OCI-LY1 (cell line): ENCODE data around the gene OVAAL.

Source experiments
- EZH2 ChIP-seq: fragments of 200-600 bp; sonication (generic), shearing (Covaris generic); IDR thresholded peaks from 2 replicates; pipeline ENCODE4 v1.8.0; 2017; ENCODE audit warnings: borderline replicate concordance, mixed run types, mild to moderate bottlenecking, antibody characterized with exemption, low read length, moderate library complexity, mixed read lengths
- TF ChIP-seq, protein P1 (sequence below): fragments of 200-600 bp; sonication (generic), shearing (Covaris generic); IDR thresholded peaks from 2 replicates; pipeline ENCODE4 v1.5.1; 2017; ENCODE audit warnings: mild to moderate bottlenecking, antibody characterized with exemption, low read length, moderate library complexity, mixed read lengths

DNA sequence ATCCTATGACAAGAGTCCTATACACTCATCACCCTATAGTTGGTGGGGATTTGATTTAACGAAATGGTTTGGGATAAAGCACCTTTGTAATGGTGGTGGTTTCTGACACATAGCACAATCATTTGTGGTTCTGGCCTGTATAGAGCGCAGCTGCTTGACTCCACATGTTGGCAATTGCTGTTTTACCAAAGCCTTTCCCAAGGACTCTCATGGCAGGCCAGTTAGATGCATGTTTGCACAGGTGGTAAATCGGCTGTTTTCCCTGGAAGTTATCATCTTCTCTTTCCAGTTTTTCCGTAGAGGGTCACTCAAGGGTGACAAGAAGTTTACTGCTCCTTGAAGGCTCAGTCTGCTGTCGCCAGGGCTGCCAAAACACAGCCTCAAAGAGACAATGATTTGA, 56.0 kb downstream of the OVAAL start:
- TF ChIP-seq, protein P1, sequence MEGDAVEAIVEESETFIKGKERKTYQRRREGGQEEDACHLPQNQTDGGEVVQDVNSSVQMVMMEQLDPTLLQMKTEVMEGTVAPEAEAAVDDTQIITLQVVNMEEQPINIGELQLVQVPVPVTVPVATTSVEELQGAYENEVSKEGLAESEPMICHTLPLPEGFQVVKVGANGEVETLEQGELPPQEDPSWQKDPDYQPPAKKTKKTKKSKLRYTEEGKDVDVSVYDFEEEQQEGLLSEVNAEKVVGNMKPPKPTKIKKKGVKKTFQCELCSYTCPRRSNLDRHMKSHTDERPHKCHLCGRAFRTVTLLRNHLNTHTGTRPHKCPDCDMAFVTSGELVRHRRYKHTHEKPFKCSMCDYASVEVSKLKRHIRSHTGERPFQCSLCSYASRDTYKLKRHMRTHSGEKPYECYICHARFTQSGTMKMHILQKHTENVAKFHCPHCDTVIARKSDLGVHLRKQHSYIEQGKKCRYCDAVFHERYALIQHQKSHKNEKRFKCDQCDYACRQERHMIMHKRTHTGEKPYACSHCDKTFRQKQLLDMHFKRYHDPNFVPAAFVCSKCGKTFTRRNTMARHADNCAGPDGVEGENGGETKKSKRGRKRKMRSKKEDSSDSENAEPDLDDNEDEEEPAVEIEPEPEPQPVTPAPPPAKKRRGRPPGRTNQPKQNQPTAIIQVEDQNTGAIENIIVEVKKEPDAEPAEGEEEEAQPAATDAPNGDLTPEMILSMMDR = no peak
- no peak for TF ChIP-seq EZH2
